CD4-positive, alpha-beta memory T cell (primary cell): ENCODE results near the gene ZFAND2A. TPM values are rescaled to one million over a fixed set of nuclear protein-coding genes. Genes with fewer than 3 reads are reported as not detected.

Experiments used
- CTCF ChIA-PET: fragments of 350-600 bp; sonication (Branson Sonifier 250); formaldehyde crosslinking; loops from one replicate; lab custom pipeline; 2021; ENCODE audit warnings: inconsistent platforms; ENCODE audit not compliant: partially characterized antibody; lab: Charles Lee
- POLR2A ChIA-PET: fragments of 350-600 bp; sonication (Branson Sonifier 250); formaldehyde crosslinking; loops from one replicate; lab custom pipeline; 2021; ENCODE audit not compliant: partially characterized antibody; lab: Charles Lee
- DNase-seq, 5 donors: peaks; one replicate each; pipeline versions ENCODE4 v3.0.0 to v3.0.0-alpha.2; 2020 to 2022; ENCODE audit warnings: mixed read lengths in 1 of 5
- H3K27ac ChIP-seq: one replicate; pipeline ENCODE4 v1.7.0; 2013; ENCODE audit warnings: low read depth, low read length
- H3K27me3 ChIP-seq: 2 replicates; pipeline ENCODE4 v1.7.0; 2013; ENCODE audit warnings: mild to moderate bottlenecking, low read length, moderate library complexity; ENCODE audit not compliant: insufficient read depth
- H3K36me3 ChIP-seq: 2 replicates; pipeline ENCODE4 v1.7.0; 2013; ENCODE audit warnings: mild to moderate bottlenecking, low read length, moderate library complexity; ENCODE audit not compliant: insufficient read depth
- H3K4me1 ChIP-seq: 2 replicates; pipeline ENCODE4 v1.7.0; 2013; ENCODE audit warnings: mild to moderate bottlenecking, low read length, moderate library complexity; ENCODE audit not compliant: insufficient read depth
- H3K4me3 ChIP-seq, 2 donors: one replicate each; pipeline ENCODE4 v1.7.0; 2013; ENCODE audit warnings: low read length in 2 of 2, mild to moderate bottlenecking in 1 of 2
- H3K9me3 ChIP-seq, 2 donors: one replicate each; pipeline ENCODE4 v1.7.0; 2013; ENCODE audit warnings: low read length in 2 of 2, control low read depth in 1 of 2; ENCODE audit not compliant: control insufficient read depth in 1 of 2
- H3K27ac Mint-ChIP-seq, 7 donors: one replicate each; pipeline ENCODE4 v1.8.0; 2020 to 2021; ENCODE audit warnings: mixed read lengths in 7 of 7, mild to moderate bottlenecking in 6 of 7, inconsistent platforms in 3 of 7, moderate library complexity in 3 of 7
- H3K27me3 Mint-ChIP-seq, 2 donors: one replicate each; pipeline ENCODE4 v1.8.0; 2020 to 2021; ENCODE audit warnings: mixed read lengths in 2 of 2
- H3K36me3 Mint-ChIP-seq, 2 donors: one replicate each; pipeline ENCODE4 v1.8.0; 2020 to 2021; ENCODE audit warnings: mixed read lengths in 2 of 2, inconsistent platforms in 1 of 2, mild to moderate bottlenecking in 1 of 2
- H3K4me1 Mint-ChIP-seq, 4 donors: one replicate each; pipeline ENCODE4 v1.8.0; 2020 to 2021; ENCODE audit warnings: mixed read lengths in 4 of 4, mild to moderate bottlenecking in 1 of 4
- H3K4me3 Mint-ChIP-seq, 8 donors: one replicate each; pipeline ENCODE4 v1.8.0; 2020 to 2021; ENCODE audit warnings: mixed read lengths in 8 of 8, mild to moderate bottlenecking in 7 of 8, moderate library complexity in 6 of 8, inconsistent platforms in 3 of 8
- H3K9me3 Mint-ChIP-seq, 8 donors: one replicate each; pipeline ENCODE4 v1.8.0; 2020 to 2021; ENCODE audit warnings: mixed read lengths in 8 of 8, mild to moderate bottlenecking in 5 of 8, inconsistent platforms in 3 of 8, moderate library complexity in 1 of 8
- intact Hi-C: fragments of 100-400 bp; cut with micrococcal nuclease; formaldehyde crosslinking; loops from one replicate; pipeline ENCODE4 v1.15.1; 2023
- polyA plus RNA-seq, 2 donors: library from polyadenylated mRNA; unstranded; fragments of 300-500 nt; fragmentation: Illumina TruSeq; gene quantifications; one replicate each; pipeline ENCODE4 v1.2.3, GENCODE V29; 2021
- total RNA-seq, 2 experiments: library from RNA; stranded (reverse); gene quantifications; one replicate each; pipeline ENCODE4 v1.2.3, GENCODE V29; 2021

Gene ZFAND2A
- total and polyA plus RNA-seq, 4 experiments from 2014 or later = 30.9 to 60.7 (median 37.1) TPM

- no peak for DNase-seq
- no peak overlapping the region for H3K27ac Mint-ChIP-seq
- H3K4me1 Mint-ChIP-seq = peaks cover 0 to 4% (median 2%) of the 10 kb centered on the region in 4 donors
- H3K9me3 Mint-ChIP-seq = no peaks in the 10 kb centered on the region
- CTCF ChIA-PET = interaction anchor here (0.7 to 2.0 kb wide), 3 partner anchors 38 to 59 kb away, joined by 3 to 8 read pairs (median 4); no protein-coding TSS in a partner anchor
- Histone ChIP-seq H3K4me3 (no peak overlapping the region), H3K4me1 (no peaks in the 10 kb centered on the region), H3K27me3 (no peaks in the 10 kb centered on the region), H3K9me3 (no peaks in the 10 kb centered on the region), H3K27ac (no peak overlapping the region), H3K36me3 (no peaks in the 10 kb centered on the region)
- H3K27me3 Mint-ChIP-seq = no peaks in the 10 kb centered on the region
- intact Hi-C loops = no loop called here
- POLR2A ChIA-PET = no interaction called here
- H3K36me3 Mint-ChIP-seq = peaks cover 0 to 5% of the 10 kb centered on the region in 2 donors
- no peak overlapping the region for H3K4me3 Mint-ChIP-seq
Observed at GRCh38 chr7:1124164-1124563, 35.8 kb downstream of the ZFAND2A start.

DNA sequence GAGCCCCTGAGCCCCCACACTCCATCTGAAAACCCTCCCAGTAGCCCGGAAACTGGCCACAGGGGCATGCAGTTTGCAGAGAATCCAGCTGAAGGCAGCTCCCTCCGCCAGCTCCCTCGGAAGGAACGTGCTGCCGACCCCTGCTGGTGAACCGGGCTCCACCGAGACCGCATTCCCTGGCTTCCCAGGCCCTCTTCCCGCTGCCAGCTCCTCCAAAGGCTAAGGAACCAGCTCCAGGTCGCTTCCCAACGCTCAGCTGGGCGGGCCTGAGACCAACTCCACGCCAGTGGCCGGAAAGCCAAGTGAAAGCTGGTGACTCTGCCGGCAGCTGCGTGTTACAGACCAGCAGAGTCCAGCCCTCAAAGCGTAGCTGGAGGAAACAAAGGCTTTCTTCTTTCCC, 36.3 kb downstream of the ZFAND2A start:
- peaks cover 0 to 5% of the 10 kb centered on the region in 2 donors for H3K36me3 Mint-ChIP-seq
- H3K4me1 Mint-ChIP-seq = peaks cover 0 to 7% (median 4%) of the 10 kb centered on the region in 4 donors
- no peak for DNase-seq
- Histone ChIP-seq H3K9me3 (no peaks in the 10 kb centered on the region), H3K27ac (no peak overlapping the region), H3K4me1 (no peaks in the 10 kb centered on the region), H3K36me3 (no peaks in the 10 kb centered on the region), H3K27me3 (no peaks in the 10 kb centered on the region), H3K4me3 (no peak overlapping the region)
- H3K9me3 Mint-ChIP-seq = no peaks in the 10 kb centered on the region
- H3K27me3 Mint-ChIP-seq = no peaks in the 10 kb centered on the region
- H3K4me3 Mint-ChIP-seq = no peak overlapping the region
- ChIA-PET CTCF (interaction anchor here (1.1 to 2.0 kb wide), 2 partner anchors 38 to 53 kb away, joined by 3 to 8 read pairs; no protein-coding TSS in a partner anchor), POLR2A (no interaction called here)
- intact Hi-C loops = no loop called here
- H3K27ac Mint-ChIP-seq = no peak overlapping the region

DNA sequence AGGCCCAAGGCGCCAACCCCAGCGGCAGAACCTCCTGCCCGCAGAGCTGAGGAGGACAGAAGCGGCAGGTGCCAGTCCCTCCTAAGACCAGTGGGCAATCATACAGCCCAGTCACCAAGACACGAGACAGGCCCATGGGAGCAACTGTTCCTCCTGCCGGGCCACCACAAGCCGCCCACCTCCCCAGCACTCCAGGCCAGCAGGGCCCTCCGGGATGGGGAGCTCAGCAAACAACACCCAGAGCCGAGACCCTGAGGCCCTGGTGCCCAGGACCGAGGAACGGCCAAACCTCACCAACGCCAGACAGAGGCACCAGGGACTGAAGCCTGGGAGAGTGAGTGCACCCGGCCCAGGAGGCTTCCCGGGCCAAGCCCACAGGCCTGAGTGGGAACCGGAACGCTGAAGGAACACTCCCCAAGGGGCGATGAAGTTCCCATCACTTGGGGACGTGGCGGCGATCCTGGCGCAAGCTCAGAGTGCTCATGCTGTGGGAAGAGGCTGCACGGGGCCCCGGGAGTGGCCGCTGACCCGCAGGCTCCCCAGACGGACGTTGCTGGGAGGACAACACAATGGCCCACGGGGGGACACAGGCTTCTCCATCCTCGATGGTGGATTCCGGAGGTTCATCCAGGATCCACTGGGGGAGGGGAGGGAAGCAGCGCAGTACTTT, 37.0 kb downstream of the ZFAND2A start:
- H3K27me3 ChIP-seq = no peaks in the 10 kb centered on the region
- H3K36me3 ChIP-seq = no peaks in the 10 kb centered on the region
- DNase-seq = no peak
- Mint-ChIP-seq H3K4me3 (no peak overlapping the region), H3K27ac (no peak overlapping the region), H3K9me3 (no peaks in the 10 kb centered on the region), H3K36me3 (peaks cover 0 to 5% of the 10 kb centered on the region in 2 donors), H3K27me3 (no peaks in the 10 kb centered on the region), H3K4me1 (peaks cover 5 to 8% (median 6%) of the 10 kb centered on the region in 4 donors)
- ChIA-PET POLR2A (no interaction called here), CTCF (no interaction called here)
- intact Hi-C loops = no loop called here
- no peaks in the 10 kb centered on the region for H3K4me1 ChIP-seq
- H3K9me3 ChIP-seq = no peaks in the 10 kb centered on the region
- H3K27ac ChIP-seq = no peak overlapping the region
- H3K4me3 ChIP-seq = no peak overlapping the region

DNA sequence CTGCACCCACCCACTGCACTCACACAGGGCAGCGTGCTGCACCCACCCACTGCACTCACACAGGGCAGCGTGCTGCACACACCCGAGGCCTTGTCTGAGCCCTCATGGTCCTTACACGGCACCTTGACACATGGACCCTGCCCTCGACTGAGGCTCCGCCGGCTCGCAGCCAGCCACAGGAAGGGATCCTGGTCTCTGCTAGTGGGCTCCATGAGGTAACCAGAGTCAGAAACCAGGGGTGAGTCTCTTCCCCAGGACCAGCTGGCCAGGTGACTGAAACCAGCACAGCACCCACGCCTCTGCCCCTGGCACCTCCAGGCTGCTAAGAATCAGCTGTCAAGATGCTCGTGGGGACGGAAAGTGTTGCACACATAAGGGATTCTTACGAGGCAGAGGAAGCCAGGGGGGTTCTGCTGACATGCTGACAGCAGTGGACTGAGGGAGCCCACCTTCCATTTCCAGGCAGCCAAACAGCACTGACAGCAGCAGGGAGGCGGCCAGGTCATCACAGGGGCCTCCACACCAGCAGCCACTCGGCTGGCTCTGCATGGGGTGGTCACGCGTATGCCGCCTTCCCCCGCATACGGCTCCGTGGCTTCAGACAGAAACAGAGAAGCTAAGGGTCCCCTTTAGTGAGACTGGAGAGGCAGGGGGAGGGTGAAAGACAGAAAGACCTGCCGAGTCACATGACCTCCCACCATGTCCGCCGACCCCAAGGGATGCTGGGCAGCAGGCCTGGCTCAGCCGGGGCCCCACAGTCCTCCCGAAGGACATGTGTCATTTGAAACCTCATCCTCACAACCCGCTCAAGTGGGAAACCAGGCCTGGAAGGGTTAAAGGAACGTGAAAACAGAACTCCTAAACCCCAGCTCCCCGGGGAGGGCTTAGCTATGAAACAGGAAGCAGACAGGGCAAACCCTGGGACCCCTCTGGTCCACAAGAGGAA, 37.8 kb downstream of the ZFAND2A start:
- Mint-ChIP-seq H3K4me1 (peaks cover 5 to 8% (median 7%) of the 10 kb centered on the region in 4 donors), H3K27ac (no peak overlapping the region), H3K9me3 (no peaks in the 10 kb centered on the region), H3K36me3 (peaks cover 0 to 5% of the 10 kb centered on the region in 2 donors), H3K4me3 (no peak overlapping the region), H3K27me3 (no peaks in the 10 kb centered on the region)
- no peaks in the 10 kb centered on the region for H3K9me3 ChIP-seq
- no peaks in the 10 kb centered on the region for H3K4me1 ChIP-seq
- H3K4me3 ChIP-seq = no peak overlapping the region
- ChIA-PET POLR2A (no interaction called here), CTCF (no interaction called here)
- H3K27ac ChIP-seq = no peak overlapping the region
- no peaks in the 10 kb centered on the region for H3K27me3 ChIP-seq
- H3K36me3 ChIP-seq = no peaks in the 10 kb centered on the region
- intact Hi-C loops = no loop called here
- DNase-seq = no peak

GRCh38 chr7:1121476-1121875, 38.5 kb downstream of the ZFAND2A start:
- Mint-ChIP-seq H3K4me3 (no peak overlapping the region), H3K27me3 (no peaks in the 10 kb centered on the region), H3K9me3 (no peaks in the 10 kb centered on the region), H3K36me3 (no peaks in the 10 kb centered on the region), H3K4me1 (peaks cover 5 to 8% (median 7%) of the 10 kb centered on the region in 4 donors), H3K27ac (no peak overlapping the region)
- DNase-seq = no peak
- Histone ChIP-seq H3K9me3 (no peaks in the 10 kb centered on the region), H3K4me1 (no peaks in the 10 kb centered on the region), H3K27ac (no peak overlapping the region), H3K36me3 (no peaks in the 10 kb centered on the region), H3K27me3 (no peaks in the 10 kb centered on the region), H3K4me3 (no peak overlapping the region)
- CTCF ChIA-PET = no interaction called here
- POLR2A ChIA-PET = no interaction called here
- intact Hi-C loops = no loop called here

DNA sequence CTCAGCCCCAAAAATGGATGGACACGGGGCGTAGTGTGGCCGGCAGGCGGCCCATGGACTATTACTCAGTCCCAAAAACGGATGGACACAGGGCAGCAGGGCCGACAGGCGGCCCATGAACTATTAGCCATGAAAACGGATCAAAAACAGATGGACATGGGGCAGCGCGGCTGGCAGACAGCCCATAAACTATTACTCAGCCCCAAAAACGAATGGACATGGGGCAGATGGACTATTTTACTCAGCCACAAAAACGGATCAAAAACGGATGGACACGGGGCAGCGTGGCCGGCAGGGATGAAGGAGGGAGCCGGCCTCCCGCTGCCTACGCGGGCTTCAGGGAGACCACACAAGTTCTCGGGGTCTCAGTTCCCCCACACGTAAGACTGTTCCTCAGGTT, 39.2 kb downstream of the ZFAND2A start:
- Mint-ChIP-seq H3K27me3 (no peaks in the 10 kb centered on the region), H3K36me3 (no peaks in the 10 kb centered on the region), H3K27ac (no peak overlapping the region), H3K4me3 (no peak overlapping the region), H3K9me3 (no peaks in the 10 kb centered on the region), H3K4me1 (peaks cover 5 to 8% (median 7%) of the 10 kb centered on the region in 4 donors)
- Histone ChIP-seq H3K27me3 (no peaks in the 10 kb centered on the region), H3K9me3 (no peaks in the 10 kb centered on the region), H3K27ac (no peak overlapping the region), H3K4me1 (no peaks in the 10 kb centered on the region), H3K36me3 (no peaks in the 10 kb centered on the region), H3K4me3 (no peak overlapping the region)
- intact Hi-C loops = no loop called here
- POLR2A ChIA-PET = no interaction called here
- DNase-seq = no peak
- CTCF ChIA-PET = no interaction called here

DNA sequence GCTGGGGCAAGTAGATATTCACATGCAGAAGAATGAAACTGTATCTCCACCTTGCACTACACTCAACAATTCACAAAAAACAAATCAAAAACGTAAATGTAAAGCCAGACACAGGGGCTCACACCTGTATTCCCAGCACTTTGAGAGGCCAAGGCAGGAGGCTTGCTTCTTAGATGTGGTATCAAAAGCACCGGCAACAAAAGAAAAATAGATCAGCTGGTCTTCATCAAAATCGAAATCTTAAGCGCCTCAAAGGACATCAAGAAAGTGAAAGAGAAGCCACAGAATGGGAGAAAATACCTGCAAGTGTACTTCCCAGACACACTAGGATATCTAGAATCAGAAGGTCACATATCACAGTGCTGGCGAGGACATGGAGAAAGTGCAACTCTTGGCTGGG, 40.8 kb downstream of the ZFAND2A start:
- H3K27me3 Mint-ChIP-seq = no peaks in the 10 kb centered on the region
- no peak overlapping the region for H3K27ac ChIP-seq
- ChIA-PET POLR2A (no interaction called here), CTCF (interaction anchor here (0.7 kb wide), 1 partner anchor 33 kb away, joined by 3 read pairs; no protein-coding TSS in a partner anchor)
- no peak overlapping the region for H3K4me3 ChIP-seq
- peak overlapping the region in 4 of 7 donors; percentile 14 to 67 (median 28) for H3K27ac Mint-ChIP-seq
- no peaks in the 10 kb centered on the region for H3K36me3 ChIP-seq
- intact Hi-C loops = no loop called here
- peaks cover 5 to 10% (median 7%) of the 10 kb centered on the region in 4 donors for H3K4me1 Mint-ChIP-seq
- no peaks in the 10 kb centered on the region for H3K4me1 ChIP-seq
- no peaks in the 10 kb centered on the region for H3K27me3 ChIP-seq
- no peaks in the 10 kb centered on the region for H3K9me3 ChIP-seq
- no peaks in the 10 kb centered on the region for H3K36me3 Mint-ChIP-seq
- no peaks in the 10 kb centered on the region for H3K9me3 Mint-ChIP-seq
- no peak overlapping the region for H3K4me3 Mint-ChIP-seq
- no peak for DNase-seq
